Dedifferentiated amniotic fluid mesenchymal stem cell (primary cell): ENCODE results near the gene RAB40B.

ENCODE experiments used
- DNase-seq: peaks from one replicate; pipeline ENCODE4 v3.0.0-alpha.2; 2016; ENCODE audit errors: extremely low spot score

RAB40B gene

GRCh38 chr17:82716203-82717010 is 17.9 kb upstream of the RAB40B start, which contains the start of gene FN3KRP:
Gene FN3KRP, plus strand, starts transcription at chr17:82716706. Its CDS starts 50 bp downstream, at chr17:82716756.
- DNase-seq: peak; percentile 82

- DNase-seq: no peak
Measured at GRCh38 chr17:82713071-82713723, 14.7 kb upstream of the RAB40B start.

GRCh38 chr17:82710499-82711232 is 12.2 kb upstream of the RAB40B start:
- no peak for DNase-seq

- no peak for DNase-seq
Measured at GRCh38 chr17:82709676-82710498, 11.4 kb upstream of the RAB40B start.

GRCh38 chr17:82709024-82709675 is 10.7 kb upstream of the RAB40B start:
- no peak for DNase-seq

GRCh38 chr17:82705756-82706155 is 7.3 kb upstream of the RAB40B start:
- no peak for DNase-seq

GRCh38 chr17:82704886-82705285 is 6.4 kb upstream of the RAB40B start:
- no peak for DNase-seq

- no peak for DNase-seq
Measured at GRCh38 chr17:82703935-82704865, 5.7 kb upstream of the RAB40B start.

- DNase-seq: no peak
Measured at GRCh38 chr17:82703036-82703745, 4.7 kb upstream of the RAB40B start.

GRCh38 chr17:82702231-82702927 is 3.9 kb upstream of the RAB40B start:
- no peak for DNase-seq

- no peak for DNase-seq
Measured at GRCh38 chr17:82699551-82699950, 1.1 kb upstream of the RAB40B start.

GRCh38 chr17:82698974-82699442 is 510 bp upstream of the RAB40B start:
- no peak for DNase-seq

GRCh38 chr17:82697808-82698064 is 762 bp downstream of the RAB40B start:
- DNase-seq: no peak

- DNase-seq: no peak
Measured at GRCh38 chr17:82696916-82697807, 1.3 kb downstream of the RAB40B start.

GRCh38 chr17:82696259-82696658 is 2.2 kb downstream of the RAB40B start:
- DNase-seq: no peak

- DNase-seq: no peak
Measured at GRCh38 chr17:82694647-82695046, 3.9 kb downstream of the RAB40B start.

GRCh38 chr17:82693168-82693867 is 5.2 kb downstream of the RAB40B start:
- no peak for DNase-seq
